Muscle layer of duodenum (tissue), 2 donors: Measurements from ENCODE around the gene PCK2.
A peak's percentile ranks its signal among the peaks of the same experiment; 100 is the strongest.

Experiments used
- H3K27ac ChIP-seq: one replicate; pipeline ENCODE4 v1.7.0; 2013; ENCODE audit warnings: mild to moderate bottlenecking, low read length
- H3K27me3 ChIP-seq: one replicate; pipeline ENCODE4 v1.7.0; 2013; ENCODE audit warnings: low read depth, mild to moderate bottlenecking, control low read depth, low read length
- H3K36me3 ChIP-seq, 2 donors: one replicate each; pipeline ENCODE4 v1.7.0; 2013; ENCODE audit warnings: low read length in 2 of 2, control low read depth in 1 of 2, mild to moderate bottlenecking in 1 of 2; ENCODE audit not compliant: insufficient read depth in 2 of 2, control insufficient read depth in 1 of 2
- H3K4me1 ChIP-seq, 2 donors: one replicate each; pipeline ENCODE4 v1.7.0; 2013; ENCODE audit warnings: low read length in 2 of 2, mild to moderate bottlenecking in 2 of 2, control low read depth in 1 of 2, moderate library complexity in 1 of 2; ENCODE audit not compliant: insufficient read depth in 2 of 2, control insufficient read depth in 1 of 2
- H3K4me3 ChIP-seq, 2 donors: one replicate each; pipeline ENCODE4 v1.7.0; 2013; ENCODE audit warnings: low read length in 2 of 2, low read depth in 1 of 2, mild to moderate bottlenecking in 1 of 2
- H3K9me3 ChIP-seq, 2 donors: one replicate each; pipeline ENCODE4 v1.7.0; 2013; ENCODE audit warnings: low read length in 2 of 2, control low read depth in 1 of 2, mild to moderate bottlenecking in 1 of 2; ENCODE audit not compliant: control insufficient read depth in 1 of 2
- donor health status: healthy.

The PCK2 gene

GRCh38 chr14:24146978-24147760, 53.1 kb downstream of the PCK2 start, which contains the start of gene RNF31:
Gene RNF31 (plus strand): TSS chr14:24147498. CDS start chr14:24147699, 201 bp downstream.
- Histone ChIP-seq H3K27ac (peak within 1 kb of the TSS; percentile 90), H3K9me3 (no peaks in the 10 kb centered on the region), H3K27me3 (no peaks in the 10 kb centered on the region), H3K4me3 (peak within 1 kb of the TSS; percentile 80 to 94), H3K36me3 (peaks cover 33 to 40% of the 10 kb centered on the region in 2 donors), H3K4me1 (peaks cover 16 to 32% of the 10 kb centered on the region in 2 donors)

- peak overlapping the region; percentile 64 for H3K27ac ChIP-seq
- H3K4me1 ChIP-seq: peaks cover 16 to 29% of the 10 kb centered on the region in 2 donors
- peaks cover 39 to 40% of the 10 kb centered on the region in 2 donors for H3K36me3 ChIP-seq
Observed at GRCh38 chr14:24147761-24148428, 53.8 kb downstream of the PCK2 start.

GRCh38 chr14:24149302-24149969, 55.3 kb downstream of the PCK2 start:
- Histone ChIP-seq H3K4me1 (peaks cover 16 to 29% of the 10 kb centered on the region in 2 donors), H3K27ac (no peak overlapping the region), H3K36me3 (peaks cover 29 to 44% of the 10 kb centered on the region in 2 donors), H3K9me3 (no peaks in the 10 kb centered on the region), H3K27me3 (no peaks in the 10 kb centered on the region), H3K4me3 (no peak overlapping the region)

More at GRCh38 chr14:24147761-24148428, 53.8 kb downstream of the PCK2 start:
- Histone ChIP-seq H3K27me3 (no peaks in the 10 kb centered on the region), H3K9me3 (no peaks in the 10 kb centered on the region), H3K4me3 (peak overlapping the region; percentile 80 to 94)

- Histone ChIP-seq H3K27me3 (no peaks in the 10 kb centered on the region), H3K36me3 (peaks cover 35 to 51% of the 10 kb centered on the region in 2 donors), H3K4me3 (no peak overlapping the region), H3K9me3 (no peaks in the 10 kb centered on the region), H3K4me1 (peaks cover 16 to 29% of the 10 kb centered on the region in 2 donors), H3K27ac (no peak overlapping the region)
Observed at GRCh38 chr14:24150061-24150460, 56.0 kb downstream of the PCK2 start.

GRCh38 chr14:24150567-24150966, 56.5 kb downstream of the PCK2 start:
- Histone ChIP-seq H3K36me3 (peaks cover 40 to 56% of the 10 kb centered on the region in 2 donors), H3K27ac (no peak overlapping the region), H3K4me3 (no peak overlapping the region), H3K4me1 (peaks cover 12 to 24% of the 10 kb centered on the region in 2 donors), H3K27me3 (no peaks in the 10 kb centered on the region), H3K9me3 (no peaks in the 10 kb centered on the region)

- Histone ChIP-seq H3K27me3 (no peaks in the 10 kb centered on the region), H3K36me3 (peaks cover 44 to 59% of the 10 kb centered on the region in 2 donors), H3K4me3 (no peak overlapping the region), H3K27ac (no peak overlapping the region), H3K4me1 (peaks cover 8 to 20% of the 10 kb centered on the region in 2 donors), H3K9me3 (no peaks in the 10 kb centered on the region)
Observed at GRCh38 chr14:24150993-24151392, 56.9 kb downstream of the PCK2 start.

GRCh38 chr14:24151404-24152080, 57.4 kb downstream of the PCK2 start:
- H3K4me3 ChIP-seq: no peak overlapping the region
- H3K4me1 ChIP-seq: peaks cover 8 to 18% of the 10 kb centered on the region in 2 donors
- H3K27ac ChIP-seq: no peak overlapping the region
- H3K9me3 ChIP-seq: no peaks in the 10 kb centered on the region
- no peaks in the 10 kb centered on the region for H3K27me3 ChIP-seq
- peaks cover 45 to 65% of the 10 kb centered on the region in 2 donors for H3K36me3 ChIP-seq
